Ascending aorta (tissue), 2 donors: ENCODE measurements around the gene HTRA3. TPM values are rescaled to one million over a fixed set of nuclear protein-coding genes. Genes with fewer than 3 reads are reported as not detected.

Experiments
- DNase-seq, 2 donors: peaks; one replicate each; pipeline ENCODE4 v3.0.0-alpha.2; 2019; ENCODE audit warnings: low spot score in 2 of 2
- H3K27ac ChIP-seq, 2 donors: fragments of 200-600 bp; sonication (generic); one replicate each; pipeline ENCODE4 v1.5.1; 2016 to 2017; ENCODE audit warnings: mild to moderate bottlenecking in 1 of 2
- H3K27me3 ChIP-seq: fragments of 200-600 bp; sonication (generic); one replicate; pipeline ENCODE4 v1.5.1; 2017
- H3K36me3 ChIP-seq, 2 donors: fragments of 200-600 bp; sonication (generic); one replicate each; pipeline ENCODE4 v1.5.1; 2016
- H3K4me1 ChIP-seq, 2 donors: fragments of 200-600 bp; sonication (generic); one replicate each; pipeline ENCODE4 v1.5.1; 2016 to 2017; ENCODE audit warnings: mild to moderate bottlenecking in 1 of 2
- H3K4me3 ChIP-seq, 2 donors: fragments of 200-600 bp; sonication (generic); one replicate each; pipeline ENCODE4 v1.5.1; 2016 to 2017; ENCODE audit warnings: mild to moderate bottlenecking in 1 of 2
- H3K9me3 ChIP-seq, 2 donors: fragments of 200-600 bp; sonication (generic); one replicate each; pipeline ENCODE4 v1.5.1; 2016
- intact Hi-C: fragments of 100-400 bp; cut with DNase I; formaldehyde crosslinking; loops from one replicate; pipeline ENCODE4 v1.15.1; 2023
- total RNA-seq: library from RNA; depleted of rRNA; stranded (reverse); fragments of >200 nt; gene quantifications from one replicate; pipeline ENCODE4 v1.1.0, GENCODE V29; 2016
- TF ChIP-seq, protein P1 (sequence below), 3 experiments: fragments of 200-600 bp in 2 of 3; fragments of 450-650 bp in 1 of 3; sonication (generic) in 2 of 3; IDR thresholded peaks; one replicate each; pipeline ENCODE4 v1.5.1; 2016 to 2019; ENCODE audit warnings: antibody characterized with exemption in 3 of 3, mild to moderate bottlenecking in 1 of 3, moderate library complexity in 1 of 3

HTRA3 gene
- total RNA-seq, 1 donor from 2014 or later = 52.6 TPM

DNA sequence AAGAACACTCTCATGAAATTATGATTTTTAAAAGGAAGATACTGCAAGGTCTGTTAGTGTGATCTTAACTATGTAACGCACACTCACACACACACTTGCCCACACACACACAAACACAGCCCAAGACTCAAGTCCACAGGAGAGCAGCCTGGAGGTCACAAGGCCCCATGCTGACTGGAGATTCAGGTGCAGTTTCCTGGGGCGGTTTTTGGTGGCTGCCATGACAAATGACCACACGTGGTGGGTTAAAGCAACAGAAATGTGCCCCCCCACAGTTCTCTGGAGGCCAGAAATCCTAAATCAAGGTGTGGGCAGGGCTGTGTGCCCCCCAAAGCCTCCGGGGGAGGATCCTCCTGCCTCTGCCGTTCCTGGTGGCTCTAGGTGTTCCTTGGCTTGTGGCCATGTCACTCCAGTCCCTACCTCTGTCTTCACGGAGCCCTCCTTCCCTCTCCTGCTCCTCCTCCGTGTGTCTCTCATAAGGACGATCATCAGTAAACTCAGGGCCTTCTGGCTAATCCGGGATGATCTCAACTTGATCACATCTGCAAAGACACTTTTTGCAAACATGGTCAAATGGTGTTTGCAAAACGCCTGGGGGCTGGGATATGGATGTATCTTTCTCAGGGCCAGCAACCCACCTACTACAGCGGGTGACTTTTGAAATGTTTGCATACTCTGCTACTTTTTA is 9.7 kb upstream of the HTRA3 start:
- H3K4me1 ChIP-seq = no peaks in the 10 kb centered on the region
- H3K9me3 ChIP-seq = no peaks in the 10 kb centered on the region
- H3K4me3 ChIP-seq = no peak overlapping the region
- DNase-seq = no peak
- H3K36me3 ChIP-seq = no peaks in the 10 kb centered on the region
- H3K27me3 ChIP-seq = no peaks in the 10 kb centered on the region
- TF ChIP-seq, protein P1, sequence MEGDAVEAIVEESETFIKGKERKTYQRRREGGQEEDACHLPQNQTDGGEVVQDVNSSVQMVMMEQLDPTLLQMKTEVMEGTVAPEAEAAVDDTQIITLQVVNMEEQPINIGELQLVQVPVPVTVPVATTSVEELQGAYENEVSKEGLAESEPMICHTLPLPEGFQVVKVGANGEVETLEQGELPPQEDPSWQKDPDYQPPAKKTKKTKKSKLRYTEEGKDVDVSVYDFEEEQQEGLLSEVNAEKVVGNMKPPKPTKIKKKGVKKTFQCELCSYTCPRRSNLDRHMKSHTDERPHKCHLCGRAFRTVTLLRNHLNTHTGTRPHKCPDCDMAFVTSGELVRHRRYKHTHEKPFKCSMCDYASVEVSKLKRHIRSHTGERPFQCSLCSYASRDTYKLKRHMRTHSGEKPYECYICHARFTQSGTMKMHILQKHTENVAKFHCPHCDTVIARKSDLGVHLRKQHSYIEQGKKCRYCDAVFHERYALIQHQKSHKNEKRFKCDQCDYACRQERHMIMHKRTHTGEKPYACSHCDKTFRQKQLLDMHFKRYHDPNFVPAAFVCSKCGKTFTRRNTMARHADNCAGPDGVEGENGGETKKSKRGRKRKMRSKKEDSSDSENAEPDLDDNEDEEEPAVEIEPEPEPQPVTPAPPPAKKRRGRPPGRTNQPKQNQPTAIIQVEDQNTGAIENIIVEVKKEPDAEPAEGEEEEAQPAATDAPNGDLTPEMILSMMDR (IDR thresholded peaks at IDR 0.05) = no peak
- no peak overlapping the region for H3K27ac ChIP-seq
- intact Hi-C loops = no loop called here

DNA sequence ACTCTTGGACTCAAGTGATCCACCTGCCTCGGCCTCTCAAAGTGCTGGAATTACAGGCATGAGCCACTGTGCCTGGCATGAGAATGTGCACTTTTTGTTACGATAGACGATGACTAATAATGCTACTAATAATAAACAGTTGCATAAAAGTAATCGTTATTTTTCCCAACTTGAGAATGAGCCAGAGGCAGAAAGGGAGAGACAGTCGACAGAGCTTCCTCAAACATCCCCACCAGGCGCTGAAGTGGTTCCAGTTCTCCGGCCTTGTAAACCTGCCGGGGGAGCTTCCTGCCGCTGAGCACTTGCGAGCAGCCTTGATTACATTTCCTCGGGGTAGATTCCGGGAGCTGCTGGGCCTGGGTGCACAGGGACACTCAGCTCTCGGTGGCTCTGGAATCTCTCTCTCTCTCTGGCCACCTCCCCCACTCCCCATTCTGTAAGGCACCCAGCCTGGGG is 8.9 kb upstream of the HTRA3 start:
- Histone ChIP-seq H3K27me3 (no peaks in the 10 kb centered on the region), H3K36me3 (no peaks in the 10 kb centered on the region), H3K4me3 (no peak overlapping the region), H3K4me1 (no peaks in the 10 kb centered on the region), H3K27ac (no peak overlapping the region), H3K9me3 (no peaks in the 10 kb centered on the region)
- DNase-seq = no peak
- TF ChIP-seq, protein P1 (IDR thresholded peaks at IDR 0.05) = no peak
- intact Hi-C loops = no loop called here

DNA sequence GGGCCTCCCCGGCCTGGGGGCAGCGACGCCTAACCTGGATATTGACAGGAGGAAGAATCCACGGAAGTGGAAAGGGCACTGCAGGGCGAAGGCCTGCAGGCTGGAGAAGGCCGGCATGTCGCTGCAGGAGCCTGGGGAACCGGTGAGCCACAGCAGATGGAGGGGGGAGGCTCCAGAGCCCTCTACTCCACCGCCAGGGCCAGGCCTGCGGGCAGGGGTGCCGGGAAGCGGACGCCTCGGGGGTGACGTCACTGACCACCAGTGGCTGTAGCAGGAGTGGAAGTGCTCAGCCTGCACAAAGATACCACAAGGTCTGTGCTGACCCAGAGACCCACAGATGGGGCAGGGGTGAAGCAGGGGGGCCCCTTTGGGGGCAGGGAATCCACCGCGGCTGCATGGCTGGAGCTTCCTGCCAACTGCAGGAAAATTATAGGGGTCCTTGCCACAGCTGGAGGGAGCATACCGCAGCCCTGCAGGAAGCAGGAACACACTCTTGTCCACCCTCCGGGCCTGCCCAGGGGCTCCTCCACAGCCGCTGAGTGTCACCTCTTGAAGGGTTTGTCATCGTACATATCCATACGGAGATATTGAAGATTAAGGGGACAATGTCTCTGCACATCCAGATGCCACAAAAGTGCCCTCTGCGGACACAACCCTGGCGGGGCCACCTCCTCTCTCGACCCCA is 7.6 kb upstream of the HTRA3 start:
- intact Hi-C loops = no loop called here
- H3K4me3 ChIP-seq = no peak overlapping the region
- no peaks in the 10 kb centered on the region for H3K9me3 ChIP-seq
- no peak overlapping the region for H3K27ac ChIP-seq
- DNase-seq = no peak
- H3K36me3 ChIP-seq = no peaks in the 10 kb centered on the region
- H3K4me1 ChIP-seq = no peaks in the 10 kb centered on the region
- TF ChIP-seq, protein P1 (IDR thresholded peaks at IDR 0.05) = no peak
- no peaks in the 10 kb centered on the region for H3K27me3 ChIP-seq

DNA sequence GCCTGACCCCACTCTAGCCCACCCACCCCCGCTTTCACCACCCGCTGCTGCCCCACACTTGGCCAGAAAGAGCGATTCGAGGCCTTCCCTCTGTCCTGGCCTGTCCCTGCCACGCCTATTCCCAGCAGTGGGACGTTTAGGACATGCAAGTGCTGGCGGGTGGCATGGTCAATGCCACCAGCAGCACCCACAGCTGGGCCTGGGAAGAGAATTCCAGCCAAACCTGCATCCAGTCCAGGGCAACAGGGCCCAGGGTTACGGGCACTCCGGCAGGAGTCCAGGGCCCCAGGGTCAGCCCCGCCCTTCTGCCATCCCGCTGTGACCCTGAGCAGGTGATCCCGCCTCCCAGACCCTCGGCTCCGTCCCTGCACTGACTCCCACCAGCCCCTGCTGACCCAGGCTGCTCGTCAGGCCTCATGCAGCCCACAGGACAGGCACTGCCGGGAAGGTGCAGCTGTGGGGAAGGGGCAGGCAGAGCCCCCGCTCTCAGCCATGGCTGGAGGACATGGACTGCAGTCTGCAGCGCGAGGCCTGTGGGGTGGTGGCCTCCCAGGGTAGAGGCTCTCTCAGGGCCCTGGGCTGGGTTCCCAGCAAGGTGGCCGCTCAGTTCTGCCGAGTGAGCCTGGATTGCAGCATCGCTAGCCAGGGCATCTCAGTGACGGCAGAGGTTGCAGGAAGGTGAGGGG is 6.8 kb upstream of the HTRA3 start:
- H3K27me3 ChIP-seq = no peaks in the 10 kb centered on the region
- no peak overlapping the region for H3K27ac ChIP-seq
- no peaks in the 10 kb centered on the region for H3K9me3 ChIP-seq
- DNase-seq = no peak
- intact Hi-C loops = no loop called here
- H3K4me1 ChIP-seq = peaks cover 0 to 2% of the 10 kb centered on the region in 2 donors
- TF ChIP-seq, protein P1 (IDR thresholded peaks at IDR 0.05) = no peak
- no peaks in the 10 kb centered on the region for H3K36me3 ChIP-seq
- no peak overlapping the region for H3K4me3 ChIP-seq

DNA sequence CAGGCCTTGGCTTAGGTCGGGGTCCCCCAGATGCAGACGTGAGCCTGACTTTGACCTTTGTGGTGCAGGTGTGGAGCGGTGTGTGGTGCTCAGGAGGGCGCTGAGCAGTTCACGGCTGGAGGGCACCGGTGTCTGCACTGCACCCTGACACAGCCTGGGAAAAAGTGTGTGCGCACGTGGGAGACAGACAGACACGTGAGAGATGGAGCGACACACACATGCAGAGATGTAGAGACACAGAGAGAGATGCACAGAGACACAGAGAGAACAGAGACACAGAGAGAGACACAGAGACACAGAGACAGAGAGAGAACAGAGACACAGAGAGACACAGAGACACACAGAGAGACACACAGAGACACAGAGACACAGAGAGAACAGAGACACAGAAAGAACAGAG is 6.2 kb upstream of the HTRA3 start:
- no peaks in the 10 kb centered on the region for H3K36me3 ChIP-seq
- no peak overlapping the region for H3K4me3 ChIP-seq
- TF ChIP-seq, protein P1 (IDR thresholded peaks at IDR 0.05) = no peak
- intact Hi-C loops = no loop called here
- H3K27me3 ChIP-seq = no peaks in the 10 kb centered on the region
- H3K27ac ChIP-seq = no peak overlapping the region
- H3K4me1 ChIP-seq = peaks cover 0 to 2% of the 10 kb centered on the region in 2 donors
- no peaks in the 10 kb centered on the region for H3K9me3 ChIP-seq
- DNase-seq = no peak
